Activated CD4-positive, alpha-beta T cell treated with anti-CD3 and anti-CD28 coated beads for 48 hours (primary cell): ENCODE measurements around the gene TUBG2.

ENCODE experiments used
- DNase-seq: peaks from one replicate; pipeline ENCODE4 v3.0.0-alpha.2; 2020

Gene TUBG2

GRCh38 chr17:42700586-42701289 is 41.7 kb downstream of the TUBG2 start:
- DNase-seq: no peak

- DNase-seq: no peak
Measured at GRCh38 chr17:42702446-42702845, 43.4 kb downstream of the TUBG2 start.

GRCh38 chr17:42704490-42704836 is 45.4 kb downstream of the TUBG2 start:
- DNase-seq: no peak

GRCh38 chr17:42704837-42705494 is 45.9 kb downstream of the TUBG2 start:
- peak; percentile 59 for DNase-seq

GRCh38 chr17:42706732-42707131 is 47.6 kb downstream of the TUBG2 start:
- DNase-seq: peak; percentile 68

GRCh38 chr17:42708588-42708987 is 49.5 kb downstream of the TUBG2 start:
- no peak for DNase-seq

GRCh38 chr17:42709561-42709960 is 50.5 kb downstream of the TUBG2 start:
- DNase-seq: no peak
